NCI-H2081 treated with DMSO at 0.1 percent for 48 hours (cell line): ENCODE results near the gene ZBTB16.

Experiments
- DNase-seq: peaks from one replicate; lab custom pipeline; 2025; lab: John Stamatoyannopoulos, UW

Gene ZBTB16

DNA sequence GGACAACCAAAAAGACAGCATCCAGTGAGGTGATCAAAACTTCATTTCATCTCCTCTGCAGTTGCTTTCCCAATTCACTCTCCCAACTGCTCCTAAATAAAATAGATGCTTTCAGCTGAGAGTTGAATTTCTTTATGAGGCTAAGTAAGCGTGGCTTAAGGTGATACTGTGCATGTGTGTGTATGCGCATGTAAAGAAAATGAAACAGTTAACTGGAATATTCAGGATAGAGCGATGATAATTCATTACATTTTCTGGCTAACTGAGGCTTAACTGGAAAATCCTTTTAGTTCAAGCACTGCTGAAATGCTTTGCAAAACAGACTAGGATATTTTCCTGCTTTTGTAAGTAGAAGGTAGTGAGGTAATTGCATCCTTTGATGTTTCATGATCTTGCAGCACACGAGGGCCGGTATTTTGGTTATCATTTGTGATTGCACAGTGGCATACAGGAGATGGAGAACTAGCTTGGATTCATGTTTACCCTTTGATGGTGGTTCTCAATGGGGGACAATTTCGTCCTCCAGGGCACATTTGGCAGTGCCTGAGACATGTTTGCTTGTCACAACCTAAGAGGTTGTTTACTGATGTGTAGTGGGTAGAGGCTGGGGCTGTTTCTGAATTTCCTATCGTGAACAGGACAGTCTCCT lies 71.2 kb downstream of the ZBTB16 start:
- DNase-seq, result no peak

DNA sequence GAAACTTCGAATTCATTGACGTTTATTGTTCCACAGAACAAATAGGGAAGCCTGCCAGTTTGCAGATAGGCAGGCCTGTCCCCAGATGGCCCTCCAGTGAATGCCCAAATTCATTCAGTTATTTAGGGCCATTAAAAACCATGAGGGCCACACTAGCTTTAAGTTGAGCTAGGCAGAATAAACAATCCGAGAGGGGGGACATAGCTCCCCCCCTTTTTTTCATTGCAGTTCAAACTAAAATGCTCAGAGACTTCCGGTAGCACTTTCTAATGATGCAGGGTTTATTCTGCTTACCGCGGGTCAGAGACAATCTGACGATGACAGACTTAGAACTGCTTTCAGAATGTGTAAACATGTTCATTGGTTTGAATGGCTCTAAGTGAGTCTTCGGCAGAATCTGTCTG lies 72.0 kb downstream of the ZBTB16 start:
- no peak for DNase-seq

DNA sequence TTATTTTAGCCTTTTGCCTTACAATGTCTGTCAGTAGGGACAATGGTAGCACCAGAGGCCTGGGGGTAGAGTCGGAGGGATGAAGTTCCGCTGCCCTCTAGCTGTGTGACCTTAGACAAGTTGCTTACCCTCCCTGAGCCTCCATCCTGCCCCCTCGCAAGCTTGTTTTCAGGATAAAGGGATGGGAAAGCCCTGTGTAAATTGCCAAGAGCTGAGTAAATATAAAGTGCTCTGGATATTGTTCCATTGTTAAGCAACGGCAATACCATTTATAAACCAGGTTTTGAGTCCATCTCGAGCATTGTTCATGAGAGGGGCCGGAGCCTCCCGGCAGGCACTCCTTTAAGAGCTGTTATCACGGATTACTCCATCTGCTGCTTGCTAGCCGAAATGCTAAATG lies 72.9 kb downstream of the ZBTB16 start:
- DNase-seq, result no peak

- no peak for DNase-seq
Measured at GRCh38 chr11:114132944-114133394, 73.5 kb downstream of the ZBTB16 start.

- DNase-seq, result no peak
Measured at GRCh38 chr11:114133548-114134329, 74.2 kb downstream of the ZBTB16 start.

DNA sequence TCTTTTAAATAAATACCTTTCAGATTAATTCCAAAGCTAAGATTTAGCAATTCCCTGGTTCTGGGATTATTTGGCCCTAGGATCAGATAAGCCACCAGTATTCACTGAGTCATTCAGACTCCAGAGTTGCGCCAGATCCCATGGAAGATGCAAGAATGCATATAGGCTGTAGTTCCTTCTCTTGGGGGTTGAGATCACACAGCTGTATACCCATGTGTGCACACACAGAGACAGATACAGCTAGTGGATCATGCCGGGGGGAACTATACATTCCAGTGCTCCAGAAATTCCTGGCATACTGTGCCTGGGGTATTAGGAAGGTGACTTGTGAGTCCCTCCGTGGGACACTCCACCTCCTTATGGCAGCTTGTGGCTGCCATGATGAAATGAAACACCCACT lies 75.4 kb downstream of the ZBTB16 start:
- no peak for DNase-seq

DNA sequence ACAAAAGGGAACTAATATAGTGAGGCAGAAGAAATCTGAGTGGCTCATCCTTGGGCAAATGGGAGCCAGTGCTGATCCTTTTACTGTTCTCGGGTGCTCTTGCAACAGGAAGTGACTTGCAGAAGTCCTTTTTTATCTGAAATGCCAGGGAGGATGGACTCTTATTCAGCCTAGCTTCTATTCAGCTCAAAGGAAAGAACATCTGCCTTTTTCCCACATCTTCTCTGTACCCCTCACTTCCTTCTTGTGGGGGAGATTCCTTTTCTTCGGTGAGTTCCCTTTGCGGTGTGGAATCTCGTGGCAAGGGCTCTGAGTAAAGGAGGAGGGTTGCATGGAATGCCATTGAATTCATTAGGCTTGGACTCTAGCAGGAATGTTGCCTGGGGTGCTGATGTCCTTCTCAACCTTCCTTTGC lies 76.2 kb downstream of the ZBTB16 start:
- no peak for DNase-seq

DNA sequence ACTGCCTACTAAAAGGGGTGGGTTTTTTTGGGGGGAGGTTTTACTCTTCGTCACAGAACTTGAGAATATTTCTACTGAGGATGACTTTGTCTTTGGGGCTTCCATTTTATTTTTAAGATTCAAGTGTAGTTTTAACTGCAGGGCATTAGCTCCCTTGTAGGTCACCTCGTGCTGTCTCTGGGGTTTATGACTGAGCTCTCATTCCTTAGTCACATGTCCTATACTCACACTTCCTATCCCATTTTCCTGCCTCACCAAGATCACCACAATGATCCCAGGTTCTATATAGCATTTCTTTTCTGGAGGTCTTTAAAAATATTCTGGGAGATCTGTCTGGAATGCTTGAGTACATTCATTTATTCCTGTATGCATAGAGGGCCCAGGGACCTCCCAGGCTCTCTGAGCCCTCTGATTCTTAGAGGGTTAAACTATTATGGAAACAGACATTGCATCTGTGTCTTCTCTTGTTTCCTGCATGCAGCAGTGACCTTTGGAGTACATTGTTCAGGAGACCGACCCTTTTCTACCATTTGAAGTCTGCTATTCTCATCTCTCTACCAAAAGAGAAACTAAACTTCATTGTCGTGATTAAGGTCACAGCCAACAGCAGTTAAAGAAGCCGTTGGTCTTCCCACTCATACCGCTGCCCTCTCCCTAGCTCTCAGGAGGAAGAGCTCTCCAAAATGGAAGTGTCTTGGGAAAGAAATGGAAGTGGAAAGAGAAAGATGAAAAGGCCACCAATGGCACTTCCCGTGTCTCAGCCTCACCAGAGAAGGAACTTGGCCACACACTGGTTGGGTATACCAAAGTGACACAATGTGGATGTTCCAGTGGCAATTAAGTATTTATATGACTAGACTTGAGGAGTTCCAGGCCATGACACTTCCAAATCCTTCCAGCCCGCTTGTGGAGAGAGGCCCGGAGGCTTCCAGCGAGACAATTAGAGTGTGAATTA lies 77.5 kb downstream of the ZBTB16 start:
- DNase-seq, result no peak

DNA sequence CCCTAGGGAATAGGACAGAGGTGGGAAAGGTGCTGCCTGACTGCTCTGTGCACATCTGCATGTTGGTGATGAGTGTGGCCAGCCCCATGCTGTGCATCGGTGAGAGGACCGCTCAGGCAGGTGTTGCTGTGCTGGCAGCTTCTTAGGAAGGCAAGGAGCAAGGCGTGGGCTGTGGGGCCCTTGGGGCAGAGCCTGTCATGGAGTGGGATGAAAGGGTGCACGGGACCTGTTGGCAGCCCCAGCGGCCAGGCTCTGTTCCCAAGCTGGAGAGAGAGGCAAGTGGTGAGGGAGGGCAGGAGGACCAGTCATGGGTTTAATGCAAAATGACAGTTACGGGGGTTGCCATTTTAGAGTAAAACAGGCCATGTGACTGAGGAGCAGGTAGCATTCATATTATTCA lies 78.3 kb downstream of the ZBTB16 start:
- no peak for DNase-seq

- no peak for DNase-seq
Measured at GRCh38 chr11:114138411-114138810, 78.9 kb downstream of the ZBTB16 start.

GRCh38 chr11:114140826-114141225 lies 81.3 kb downstream of the ZBTB16 start:
- DNase-seq, result no peak

DNA sequence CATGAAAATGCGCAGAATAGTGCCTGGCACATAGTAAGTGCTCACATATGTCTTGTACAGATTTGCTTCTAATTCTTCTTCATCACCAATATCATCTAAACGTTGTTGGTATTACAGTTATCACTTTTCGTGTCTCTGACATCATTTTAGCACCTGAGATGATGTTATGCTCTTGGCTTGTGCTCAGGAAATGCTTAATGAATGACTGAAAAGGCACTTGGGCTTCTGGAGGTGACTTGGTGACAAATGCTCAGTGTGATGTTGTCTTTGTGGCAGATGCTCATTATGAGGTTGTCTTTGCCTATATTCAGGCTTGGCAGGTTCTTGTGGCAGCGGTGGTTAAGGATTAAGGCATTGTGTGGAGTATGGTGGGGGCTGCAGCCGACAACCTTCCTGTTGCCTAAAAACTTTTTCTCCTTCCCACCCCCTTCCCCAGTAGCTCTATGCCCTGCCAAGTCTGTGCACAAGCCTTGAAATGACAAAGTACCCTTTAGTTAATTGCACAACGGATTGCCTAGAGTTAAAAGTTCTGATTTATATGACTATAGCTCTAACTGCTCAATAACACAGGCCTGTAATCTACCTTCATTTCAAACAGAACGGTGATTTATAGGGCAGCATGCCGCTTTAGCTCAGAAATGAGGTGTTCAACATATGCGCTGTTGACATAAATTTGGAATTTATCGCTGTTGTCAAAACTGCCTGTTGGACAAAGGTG lies 82.5 kb downstream of the ZBTB16 start:
- no peak for DNase-seq

- DNase-seq, result no peak
Measured at GRCh38 chr11:114142707-114143106, 83.2 kb downstream of the ZBTB16 start.

DNA sequence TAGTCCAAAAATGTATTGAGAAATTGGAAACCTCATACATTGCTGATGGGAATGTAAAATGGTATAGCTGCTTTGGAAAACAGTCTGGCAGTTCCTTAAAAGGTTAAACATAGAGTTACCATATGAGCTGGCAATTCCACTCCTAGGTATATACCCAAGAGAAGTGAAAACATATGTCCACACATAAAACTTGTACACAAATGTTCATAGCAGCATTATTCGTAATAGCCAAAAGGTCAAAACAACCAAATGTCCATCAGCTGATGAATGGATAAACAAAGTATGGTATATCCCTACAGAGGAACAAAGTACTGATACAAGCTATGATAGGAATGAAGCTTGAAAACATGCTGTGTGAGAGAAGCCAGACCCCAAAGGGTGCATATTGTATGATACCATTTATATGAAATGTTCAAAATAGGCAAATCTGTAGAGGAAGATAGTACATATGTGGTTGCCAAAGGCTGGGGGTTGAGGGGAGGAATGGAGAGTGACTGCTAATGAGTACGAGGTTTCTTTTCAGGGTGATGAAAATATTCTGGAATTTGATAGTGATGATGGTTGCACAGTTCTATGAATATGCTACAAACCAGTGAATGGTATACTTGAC lies 85.8 kb downstream of the ZBTB16 start:
- no peak for DNase-seq

DNA sequence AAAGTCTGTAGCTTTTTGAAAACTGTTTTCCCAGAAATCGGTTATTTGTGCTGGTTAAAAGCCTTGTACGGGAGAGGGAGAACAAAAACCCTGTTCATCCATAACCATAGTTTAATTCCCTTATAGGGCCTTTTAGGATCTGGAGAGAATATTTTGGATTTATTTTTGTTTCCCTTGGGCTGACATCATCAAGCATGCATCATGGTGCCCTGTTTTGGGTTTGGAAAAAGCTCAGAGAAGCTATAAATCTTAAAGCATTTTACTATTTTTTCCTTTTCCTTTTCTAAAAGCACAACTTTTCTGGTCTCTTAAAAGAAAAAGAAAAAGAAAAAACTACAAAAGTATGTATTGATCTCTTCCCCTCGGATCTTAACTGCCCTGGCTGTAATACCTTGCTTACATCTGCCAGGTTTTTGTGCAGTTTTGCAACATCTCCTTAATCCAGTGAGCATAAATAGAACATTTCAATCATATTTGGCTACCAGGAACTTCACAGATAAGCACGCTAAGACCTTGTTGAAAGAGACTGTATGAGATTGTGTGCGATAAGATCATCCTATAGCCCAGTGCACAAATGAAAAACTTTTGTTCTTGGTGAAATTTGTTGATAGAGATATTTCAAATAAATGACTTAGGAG lies 88.0 kb downstream of the ZBTB16 start:
- no peak for DNase-seq

- DNase-seq, result no peak
Measured at GRCh38 chr11:114148013-114148382, 88.5 kb downstream of the ZBTB16 start.

GRCh38 chr11:114149689-114150407 lies 90.3 kb downstream of the ZBTB16 start:
- DNase-seq, result no peak

DNA sequence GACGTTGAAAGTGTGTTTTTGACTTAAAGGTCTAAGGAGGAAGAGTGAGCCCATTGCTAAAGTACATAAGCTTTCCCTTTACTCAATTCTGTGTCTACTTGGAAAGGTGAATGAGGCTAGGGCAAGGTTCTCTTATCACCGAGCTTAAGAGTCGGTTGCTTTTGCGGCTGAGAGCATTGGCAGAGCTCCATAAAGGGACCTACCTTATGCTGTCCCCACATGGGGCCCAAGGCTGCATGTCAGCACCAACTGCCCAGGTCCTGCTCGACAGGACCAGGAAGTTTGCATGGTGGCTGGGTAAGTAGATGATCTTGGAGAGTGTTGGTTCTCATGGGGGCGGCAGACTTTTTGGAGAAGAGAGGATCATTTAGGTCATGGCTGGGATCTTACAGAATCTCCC lies 91.2 kb downstream of the ZBTB16 start:
- no peak for DNase-seq

DNA sequence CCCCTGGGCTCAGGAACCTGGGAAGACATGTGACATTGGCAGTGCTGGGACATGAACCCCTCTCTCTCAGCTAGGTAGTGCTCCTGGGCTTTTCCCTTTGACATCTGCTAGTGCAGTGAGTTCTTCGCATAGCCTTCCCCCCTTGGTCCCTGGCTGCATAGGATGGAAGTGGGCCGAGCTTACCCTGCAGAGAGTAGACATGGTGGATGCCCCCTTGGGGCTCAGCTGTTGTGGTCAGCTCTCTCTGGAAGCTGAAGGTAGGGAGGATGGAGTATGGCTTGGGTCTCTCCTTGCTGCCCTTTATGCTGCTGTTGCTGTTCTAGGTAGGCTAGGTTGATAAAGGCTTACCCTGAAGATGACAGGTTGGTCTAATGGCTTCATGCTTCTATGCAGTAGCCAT lies 92.1 kb downstream of the ZBTB16 start:
- DNase-seq, result no peak

DNA sequence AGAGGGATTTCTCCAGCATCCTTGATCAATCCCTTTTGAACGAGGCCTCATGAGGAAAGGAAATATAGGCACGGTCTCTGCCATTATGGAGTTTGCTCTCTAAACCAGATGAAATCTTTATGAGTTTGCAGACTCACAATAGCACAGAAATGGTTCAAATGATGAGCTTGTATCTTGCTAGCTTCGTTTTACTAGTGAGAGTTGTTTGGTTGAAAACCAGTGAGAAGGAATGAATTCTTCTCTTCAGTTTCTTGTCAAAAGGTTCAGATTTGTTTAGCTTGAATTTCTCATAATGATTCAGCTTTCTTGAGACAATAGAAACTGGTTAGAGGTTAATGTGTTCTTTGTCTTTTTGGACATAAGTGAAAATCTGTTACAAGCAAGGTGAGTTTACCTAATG lies 92.7 kb downstream of the ZBTB16 start:
- no peak for DNase-seq
